Measurements from ENCODE around the gene KCNK5.

GRCh38 chr6:39251406-39251805 is 22.1 kb upstream of the KCNK5 start:
- TF ChIP-seq CTCF (IDR thresholded peaks at IDR 0.05) (no peak), POLR2A (IDR thresholded peaks at IDR 0.05) (no peak)
